ENCODE measurements around the gene MFF. TPM values are rescaled to one million over a fixed set of nuclear protein-coding genes. Genes with fewer than 3 reads are reported as not detected.

Gene MFF
- polyA plus RNA-seq, 3 donors from 2014 or later = 122 to 159 (median 148) TPM

DNA sequence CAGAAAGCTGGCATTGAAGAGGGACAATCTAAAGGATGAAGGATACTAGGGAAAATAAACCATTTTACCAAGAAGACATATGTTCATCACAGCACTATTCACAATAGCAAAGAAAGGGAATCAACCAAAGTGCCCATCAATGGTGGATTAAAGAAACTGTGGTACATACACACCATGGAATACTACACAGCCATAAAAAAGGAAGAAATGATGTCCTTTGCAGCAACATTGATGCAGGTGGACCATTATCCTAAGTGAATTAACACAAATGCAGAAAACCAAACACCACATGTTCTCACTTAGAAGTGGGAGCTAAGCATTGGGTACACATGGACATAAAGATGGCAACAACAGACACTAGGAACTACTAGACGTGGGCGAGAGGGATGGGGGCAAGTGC lies 7.2 kb upstream of the MFF start:
- no peak for DNase-seq
- no peak overlapping the region for H3K4me3 Mint-ChIP-seq
- peaks cover 30 to 32% of the 10 kb centered on the region in 2 donors for H3K4me1 Mint-ChIP-seq
- H3K9me3 Mint-ChIP-seq = no peaks in the 10 kb centered on the region
- H3K27ac Mint-ChIP-seq = no peak overlapping the region
- H3K36me3 Mint-ChIP-seq = peaks cover 0 to 8% (median 0%) of the 10 kb centered on the region in 3 donors
- peaks cover 3 to 7% (median 6%) of the 10 kb centered on the region in 3 donors for H3K27me3 Mint-ChIP-seq (ENCODE audit: low read depth in 3 of 3)

DNA sequence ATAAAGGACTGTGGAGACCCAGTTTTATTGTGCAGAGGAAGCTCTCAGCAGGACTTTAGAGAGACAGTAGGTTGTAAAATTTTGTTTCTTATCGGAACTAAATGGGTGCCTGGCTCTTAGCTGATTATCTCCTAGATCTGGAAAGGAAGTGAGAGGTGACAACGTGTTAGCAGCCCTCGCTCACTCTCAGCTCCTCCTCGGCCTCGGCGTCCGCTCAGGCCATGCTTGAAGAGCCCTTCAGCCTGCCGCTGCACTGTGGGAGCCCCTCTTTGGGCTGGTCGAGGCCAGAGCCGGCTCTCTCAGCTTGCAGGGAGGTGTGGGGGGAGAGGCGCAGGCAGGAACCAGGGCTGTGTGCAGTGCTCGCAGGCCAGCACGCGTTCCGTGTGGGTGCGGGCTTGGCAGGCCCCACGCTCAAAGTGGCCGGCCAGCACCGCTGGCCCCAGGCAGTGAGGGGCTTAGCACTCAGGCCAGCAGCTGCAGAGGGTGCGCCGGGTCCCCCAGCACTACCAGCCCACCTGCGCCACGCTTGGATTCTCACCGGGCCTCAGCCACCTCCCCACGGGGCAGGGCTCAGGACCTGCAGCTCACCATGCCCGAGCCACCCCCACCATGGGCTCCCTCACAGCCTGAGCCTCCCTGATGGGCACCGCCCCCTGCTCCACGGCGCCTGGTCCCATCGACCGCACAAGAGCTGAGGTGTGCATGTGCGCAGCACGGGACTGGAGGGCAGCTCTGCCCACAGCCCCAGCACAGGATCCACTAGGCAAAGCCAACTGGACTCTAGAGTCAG lies 4.6 kb upstream of the MFF start:
- Mint-ChIP-seq H3K4me1 (peaks cover 52 to 54% of the 10 kb centered on the region in 2 donors), H3K27ac (peak overlapping the region; percentile 31 to 93 (median 83)), H3K9me3 (no peaks in the 10 kb centered on the region), H3K36me3 (peaks cover 0 to 8% (median 0%) of the 10 kb centered on the region in 3 donors), H3K27me3 (ENCODE audit: low read depth in 3 of 3) (peaks cover 9 to 14% (median 12%) of the 10 kb centered on the region in 3 donors), H3K4me3 (peak overlapping the region; percentile 71 to 87 (median 75))
- DNase-seq = peak; percentile 38 to 59 (median 52)

DNA sequence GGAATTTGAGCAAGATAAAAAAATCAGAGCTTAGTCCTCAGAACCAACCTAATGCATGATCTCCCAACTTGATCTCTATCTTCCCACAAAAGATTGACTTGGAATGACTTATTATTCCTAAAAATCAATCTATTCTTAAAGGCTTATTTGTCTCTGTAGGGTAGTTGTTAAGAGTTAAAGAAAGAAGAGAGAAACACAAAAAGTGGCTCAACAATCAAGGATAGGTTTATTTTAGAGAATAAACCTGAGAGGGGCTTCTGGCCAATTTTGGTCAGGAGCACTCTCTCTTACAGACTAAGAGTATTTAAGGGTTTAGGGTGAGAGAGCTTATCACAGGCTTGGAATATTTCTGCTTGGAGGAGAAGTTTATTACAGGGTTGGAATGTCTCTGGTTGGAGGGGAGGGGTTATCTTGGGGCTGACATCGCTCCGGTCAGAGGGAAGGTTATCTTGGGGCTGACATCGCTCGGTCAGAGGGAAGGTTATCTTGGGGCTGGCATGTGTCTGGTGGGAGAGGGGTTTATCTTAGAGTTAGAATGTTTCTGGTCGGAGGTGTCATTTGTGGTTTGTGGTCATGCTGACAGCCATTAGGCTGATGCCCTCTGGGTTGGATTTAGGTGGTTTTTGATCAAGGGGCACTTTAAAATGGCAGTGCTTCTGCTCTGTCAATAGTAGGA lies 2.4 kb upstream of the MFF start:
- peaks cover 68 to 76% of the 10 kb centered on the region in 2 donors for H3K4me1 Mint-ChIP-seq
- H3K9me3 Mint-ChIP-seq = no peaks in the 10 kb centered on the region
- H3K27ac Mint-ChIP-seq = peak overlapping the region; percentile 65 to 89 (median 77)

DNA sequence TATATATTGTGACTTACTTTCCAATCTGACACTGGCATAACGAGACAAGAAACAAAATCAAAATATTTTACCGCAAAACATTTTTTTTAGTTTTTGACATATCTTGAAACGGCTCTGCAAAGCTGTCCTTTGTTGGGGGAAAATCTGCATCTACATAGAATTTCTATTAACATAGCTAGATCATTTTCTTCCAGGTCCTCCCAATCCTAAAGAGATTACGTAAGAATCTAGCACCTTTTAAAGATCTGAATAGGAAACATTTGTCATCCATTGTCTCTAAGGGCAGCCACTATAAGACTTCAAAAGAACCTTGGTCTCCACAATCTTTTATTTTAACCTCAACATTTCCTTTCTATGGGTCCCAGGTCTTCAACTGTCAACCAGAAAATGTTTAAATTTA lies 1.2 kb upstream of the MFF start:
- Mint-ChIP-seq H3K4me3 (peak overlapping the region; percentile 87 to 96 (median 92)), H3K27ac (peak overlapping the region; percentile 82 to 92 (median 88))

More for the DNA sequence above, 2.4 kb upstream of the MFF start:
- H3K4me3 Mint-ChIP-seq = peak overlapping the region; percentile 49 to 62 (median 56)
- peaks cover 0 to 5% (median 0%) of the 10 kb centered on the region in 3 donors for H3K36me3 Mint-ChIP-seq
- DNase-seq = peak; percentile 41 to 42 (median 42)
- H3K27me3 Mint-ChIP-seq (ENCODE audit: low read depth in 3 of 3) = peaks cover 6 to 12% (median 11%) of the 10 kb centered on the region in 3 donors

DNA sequence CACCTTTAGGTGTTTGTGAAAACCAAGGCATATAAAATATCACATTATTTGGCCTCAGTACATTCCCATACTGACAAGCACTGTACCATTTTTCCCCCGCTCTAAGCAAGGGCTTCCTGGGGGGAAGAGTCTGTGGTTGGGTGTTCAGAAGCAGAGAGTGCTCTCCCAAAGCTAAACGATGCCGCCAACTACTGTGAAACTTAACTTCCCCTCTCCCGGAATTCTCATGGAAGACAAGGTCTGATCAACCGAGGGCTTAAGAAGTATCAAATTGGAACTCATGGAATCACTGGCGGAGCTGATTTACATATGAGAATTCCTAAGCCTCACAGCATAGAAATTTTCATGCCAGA lies 433 bp upstream of the MFF start:
- DNase-seq = no peak
- H3K4me3 Mint-ChIP-seq = peak overlapping the region; percentile 87 to 96 (median 92)
- H3K27me3 Mint-ChIP-seq (ENCODE audit: low read depth in 3 of 3) = peaks cover 6 to 11% (median 10%) of the 10 kb centered on the region in 3 donors
- H3K9me3 Mint-ChIP-seq = no peaks in the 10 kb centered on the region
- H3K4me1 Mint-ChIP-seq = peaks cover 71 to 84% of the 10 kb centered on the region in 2 donors
- H3K27ac Mint-ChIP-seq = peak overlapping the region; percentile 83 to 92 (median 88)
- peaks cover 0 to 2% (median 0%) of the 10 kb centered on the region in 3 donors for H3K36me3 Mint-ChIP-seq

More for the DNA sequence above, 1.2 kb upstream of the MFF start:
- DNase-seq = no peak
- Mint-ChIP-seq H3K36me3 (peaks cover 0 to 4% (median 0%) of the 10 kb centered on the region in 3 donors), H3K27me3 (ENCODE audit: low read depth in 3 of 3) (peaks cover 6 to 12% (median 11%) of the 10 kb centered on the region in 3 donors), H3K4me1 (peaks cover 73 to 86% of the 10 kb centered on the region in 2 donors), H3K9me3 (no peaks in the 10 kb centered on the region)

DNA sequence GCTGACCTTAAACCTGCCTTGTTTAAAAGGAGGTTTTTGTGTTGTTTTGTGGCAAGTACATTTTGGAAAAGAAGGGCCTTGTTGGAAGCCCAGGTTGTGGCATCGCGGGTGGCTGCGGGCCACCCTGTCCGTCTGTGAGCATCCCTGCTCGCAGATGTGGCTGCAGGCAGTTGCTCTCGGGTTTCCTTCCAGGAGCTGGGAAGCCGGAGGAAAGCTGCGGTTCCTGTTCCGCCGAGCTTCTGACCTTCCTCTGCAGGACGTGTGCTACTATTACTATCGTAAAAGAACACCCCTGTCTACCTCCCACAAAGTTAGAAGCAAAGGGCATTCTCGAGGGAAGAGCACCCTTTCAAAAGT lies 766 bp downstream of the MFF start:
- Mint-ChIP-seq H3K9me3 (no peaks in the 10 kb centered on the region), H3K4me3 (peak overlapping the region; percentile 91 to 96 (median 92)), H3K4me1 (peaks cover 62 to 75% of the 10 kb centered on the region in 2 donors), H3K27me3 (ENCODE audit: low read depth in 3 of 3) (peaks cover 6 to 11% (median 10%) of the 10 kb centered on the region in 3 donors), H3K27ac (peak overlapping the region; percentile 80 to 92 (median 90)), H3K36me3 (peaks cover 0 to 3% (median 0%) of the 10 kb centered on the region in 3 donors)
- DNase-seq = no peak

DNA sequence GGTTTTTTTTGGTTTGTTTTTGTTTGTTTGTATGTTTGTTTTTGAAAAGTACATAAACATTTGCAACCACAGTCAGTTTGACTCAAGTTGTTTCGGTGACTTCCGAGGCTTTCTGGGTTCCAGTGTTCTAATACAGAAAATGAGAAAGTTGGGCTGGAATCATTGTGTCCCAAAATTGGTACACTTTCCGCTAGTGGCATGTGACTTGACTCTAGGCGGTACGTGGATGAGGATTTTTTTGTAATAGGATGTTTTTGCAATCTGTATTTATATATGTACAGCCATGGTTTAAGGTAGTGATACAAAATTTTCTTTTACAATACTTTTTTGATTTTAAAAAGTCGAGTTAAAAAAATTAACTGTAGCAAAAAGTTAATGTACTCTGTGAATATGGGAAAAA lies 1.7 kb downstream of the MFF start:
- Mint-ChIP-seq H3K27ac (peak overlapping the region in 2 of 6 donors; percentile 35 to 67), H3K9me3 (no peaks in the 10 kb centered on the region), H3K4me1 (peaks cover 53 to 67% of the 10 kb centered on the region in 2 donors), H3K36me3 (peaks cover 2 to 3% (median 3%) of the 10 kb centered on the region in 3 donors), H3K4me3 (peak overlapping the region; percentile 91 to 96 (median 92)), H3K27me3 (ENCODE audit: low read depth in 3 of 3) (peaks cover 6 to 12% (median 10%) of the 10 kb centered on the region in 3 donors)
- no peak for DNase-seq

DNA sequence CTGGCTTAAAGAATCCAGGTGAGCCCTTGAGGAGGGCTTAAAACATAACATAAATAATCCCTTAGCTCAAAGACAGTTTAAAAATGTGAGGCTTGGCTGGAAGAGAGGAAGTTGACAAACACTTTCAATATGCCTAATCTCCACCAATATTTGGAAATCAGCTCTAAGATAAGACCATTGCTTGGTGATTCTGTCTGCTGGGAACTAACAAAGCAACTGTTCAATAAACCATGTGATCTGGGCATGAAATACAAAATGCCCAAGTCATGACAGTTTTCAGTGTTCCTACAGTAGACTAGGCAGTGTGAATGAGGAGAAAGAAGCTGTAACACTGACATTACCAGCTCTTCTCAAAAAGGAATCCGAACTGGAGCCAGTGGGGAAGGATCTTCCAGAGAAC lies 10.7 kb downstream of the MFF start:
- peaks cover 0 to 6% of the 10 kb centered on the region in 2 donors for H3K4me1 Mint-ChIP-seq
- peaks cover 20 to 56% (median 34%) of the 10 kb centered on the region in 3 donors for H3K36me3 Mint-ChIP-seq
- no peaks in the 10 kb centered on the region for H3K9me3 Mint-ChIP-seq
- no peak overlapping the region for H3K27ac Mint-ChIP-seq
- H3K4me3 Mint-ChIP-seq = no peak overlapping the region
- DNase-seq = no peak
- H3K27me3 Mint-ChIP-seq (ENCODE audit: low read depth in 3 of 3) = peaks cover 0 to 3% (median 0%) of the 10 kb centered on the region in 3 donors

DNA sequence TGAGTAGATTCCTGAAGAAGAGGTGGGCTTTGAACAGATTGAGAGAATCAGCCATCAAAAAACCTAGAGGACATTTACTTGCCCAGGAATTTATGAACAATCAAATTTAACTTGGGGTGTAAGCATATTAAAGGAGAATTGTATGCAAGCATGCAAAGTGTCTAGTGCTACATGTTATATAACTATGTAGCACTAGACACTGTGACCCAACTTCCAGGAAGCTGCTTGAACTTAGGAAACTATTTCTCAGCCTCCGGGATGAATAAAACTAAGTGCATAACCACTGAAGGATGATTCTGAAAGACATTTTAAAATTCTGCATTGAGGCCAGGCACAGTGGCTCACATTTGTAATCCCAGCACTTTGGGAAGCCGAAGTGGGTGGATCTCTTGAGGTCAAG lies 12.4 kb downstream of the MFF start:
- peaks cover 0 to 6% of the 10 kb centered on the region in 2 donors for H3K4me1 Mint-ChIP-seq

DNA sequence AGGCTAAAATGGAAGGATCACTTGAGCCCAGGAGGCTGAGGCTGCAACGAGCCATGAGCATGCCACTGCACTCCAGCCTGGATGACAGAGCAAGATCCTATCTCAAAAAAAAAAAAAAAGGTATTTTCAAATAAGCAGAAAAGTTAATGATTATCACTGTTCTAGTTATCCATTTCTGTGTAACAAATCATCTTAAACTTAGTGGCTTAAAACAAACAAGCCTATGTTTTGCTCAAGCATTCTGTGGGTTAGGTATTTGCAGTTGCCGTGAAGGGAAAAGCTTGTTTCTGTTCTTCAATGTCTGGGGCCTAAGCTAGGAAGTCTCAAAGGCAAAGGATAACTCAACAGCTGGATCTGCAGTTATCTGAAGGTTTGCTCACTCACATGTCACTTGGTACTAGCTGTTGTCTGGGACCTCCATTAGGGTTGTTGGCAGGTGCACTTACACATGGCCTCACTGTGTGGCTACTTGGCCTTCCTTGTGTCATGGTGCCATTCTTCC lies 14.1 kb downstream of the MFF start:
- Mint-ChIP-seq H3K27ac (peak overlapping the region in 2 of 6 donors; percentile 9 to 29), H3K27me3 (ENCODE audit: low read depth in 3 of 3) (no peaks in the 10 kb centered on the region), H3K9me3 (no peaks in the 10 kb centered on the region), H3K36me3 (peaks cover 14 to 55% (median 25%) of the 10 kb centered on the region in 3 donors), H3K4me1 (no peaks in the 10 kb centered on the region), H3K4me3 (no peak overlapping the region)
- DNase-seq = no peak

More for the DNA sequence above, 12.4 kb downstream of the MFF start:
- no peak for DNase-seq
- Mint-ChIP-seq H3K27me3 (ENCODE audit: low read depth in 3 of 3) (peaks cover 0 to under 1% (median 0%) of the 10 kb centered on the region in 3 donors), H3K36me3 (peaks cover 14 to 59% (median 32%) of the 10 kb centered on the region in 3 donors), H3K4me3 (no peak overlapping the region), H3K27ac (no peak overlapping the region), H3K9me3 (no peaks in the 10 kb centered on the region)

DNA sequence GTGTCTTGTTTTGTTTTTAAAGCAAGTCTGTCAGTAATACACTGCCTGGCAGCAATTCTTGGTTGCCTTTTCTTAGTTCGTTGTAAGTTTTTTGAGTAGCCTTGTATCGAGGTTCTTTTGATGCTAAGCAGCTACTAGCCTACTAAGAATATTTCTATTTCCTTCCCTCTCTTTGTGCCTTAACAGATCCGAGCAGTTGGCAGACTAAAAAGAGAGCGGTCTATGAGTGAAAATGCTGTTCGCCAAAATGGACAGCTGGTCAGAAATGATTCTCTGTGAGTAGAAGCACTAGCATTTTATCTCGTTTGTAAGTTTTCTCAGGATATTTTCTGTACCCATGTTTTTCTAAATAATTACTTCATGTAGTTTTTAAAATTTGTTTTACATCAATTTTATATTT lies 15.1 kb downstream of the MFF start:
- H3K27ac Mint-ChIP-seq = no peak overlapping the region
- H3K27me3 Mint-ChIP-seq (ENCODE audit: low read depth in 3 of 3) = no peaks in the 10 kb centered on the region
- no peaks in the 10 kb centered on the region for H3K9me3 Mint-ChIP-seq
- DNase-seq = no peak
- H3K36me3 Mint-ChIP-seq = peaks cover 13 to 47% (median 23%) of the 10 kb centered on the region in 3 donors
- no peaks in the 10 kb centered on the region for H3K4me1 Mint-ChIP-seq
- no peak overlapping the region for H3K4me3 Mint-ChIP-seq

DNA sequence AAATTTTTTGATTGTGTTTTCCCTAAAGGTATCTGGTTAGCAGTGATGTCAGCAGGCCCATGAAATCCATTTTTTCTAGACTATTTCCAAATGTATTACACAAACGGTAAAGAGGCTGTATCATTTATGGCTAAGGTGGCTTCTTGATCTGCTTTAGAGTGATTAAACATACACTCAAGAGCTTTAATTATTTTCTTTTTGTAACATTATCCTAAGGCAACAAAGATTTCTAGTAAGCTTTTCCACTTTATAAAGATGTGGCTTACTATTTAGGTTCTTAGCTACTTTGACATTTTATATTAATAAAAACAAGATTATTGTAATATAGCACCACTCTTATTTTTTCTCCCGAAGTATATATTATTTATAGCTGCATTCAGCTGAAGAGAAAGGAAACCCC lies 16.5 kb downstream of the MFF start:
- no peaks in the 10 kb centered on the region for H3K9me3 Mint-ChIP-seq
- H3K36me3 Mint-ChIP-seq = peaks cover 4 to 44% (median 17%) of the 10 kb centered on the region in 3 donors
- H3K27ac Mint-ChIP-seq = no peak overlapping the region
- no peaks in the 10 kb centered on the region for H3K4me1 Mint-ChIP-seq
- H3K4me3 Mint-ChIP-seq = no peak overlapping the region
- DNase-seq = no peak
- H3K27me3 Mint-ChIP-seq (ENCODE audit: low read depth in 3 of 3) = no peaks in the 10 kb centered on the region

DNA sequence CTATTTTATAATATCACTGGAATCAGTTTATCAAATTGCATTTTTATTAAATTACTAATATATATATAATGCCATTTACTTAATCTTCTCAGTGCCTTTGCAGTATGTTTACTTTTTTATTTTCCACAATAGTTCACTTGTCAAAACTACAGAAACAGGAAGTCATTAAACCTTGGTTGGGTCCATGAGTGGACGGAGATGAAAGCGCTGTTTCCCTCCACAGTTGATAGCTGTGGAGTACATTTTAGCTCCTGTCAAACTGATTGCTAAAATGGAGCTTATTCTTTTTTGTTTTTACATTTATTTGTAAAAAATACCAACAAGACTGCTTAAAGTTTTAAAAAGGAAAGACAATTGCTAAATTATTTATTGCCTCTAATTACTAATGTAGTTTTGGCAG lies 19.2 kb downstream of the MFF start:
- Mint-ChIP-seq H3K27ac (no peak overlapping the region), H3K9me3 (no peaks in the 10 kb centered on the region), H3K4me3 (no peak overlapping the region), H3K36me3 (peaks cover 15 to 53% (median 26%) of the 10 kb centered on the region in 3 donors), H3K27me3 (ENCODE audit: low read depth in 3 of 3) (no peaks in the 10 kb centered on the region), H3K4me1 (no peaks in the 10 kb centered on the region)
- DNase-seq = no peak

DNA sequence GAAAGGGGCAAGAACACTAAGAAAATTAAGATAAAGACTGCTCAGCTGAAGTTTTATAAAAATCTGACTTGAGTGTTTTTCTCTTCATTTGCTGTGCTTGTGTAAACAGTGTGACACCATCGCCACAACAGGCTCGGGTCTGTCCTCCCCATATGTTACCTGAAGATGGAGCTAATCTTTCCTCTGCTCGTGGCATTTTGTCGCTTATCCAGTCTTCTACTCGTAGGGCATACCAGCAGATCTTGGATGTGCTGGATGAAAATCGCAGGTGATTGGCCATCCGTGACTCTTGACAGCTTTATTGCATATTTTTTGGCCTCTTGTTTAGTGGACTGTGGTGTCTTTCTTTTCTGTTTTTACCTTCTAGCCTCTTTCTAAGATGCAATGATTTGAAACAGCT lies 22.1 kb downstream of the MFF start:
- H3K27ac Mint-ChIP-seq = peak overlapping the region in 1 of 6 donors; percentile 5

More for the DNA sequence above, 22.1 kb downstream of the MFF start:
- H3K9me3 Mint-ChIP-seq = no peaks in the 10 kb centered on the region
- H3K27me3 Mint-ChIP-seq (ENCODE audit: low read depth in 3 of 3) = no peaks in the 10 kb centered on the region
- peaks cover 22 to 44% (median 23%) of the 10 kb centered on the region in 3 donors for H3K36me3 Mint-ChIP-seq
- no peaks in the 10 kb centered on the region for H3K4me1 Mint-ChIP-seq
- no peak overlapping the region for H3K4me3 Mint-ChIP-seq
- no peak for DNase-seq
